ENCODE data around the gene ADCY3. TPM values are rescaled to one million over a fixed set of nuclear protein-coding genes. Genes with fewer than 3 reads are reported as not detected.

The ADCY3 gene
- total and polyA plus RNA-seq, 2 experiments from 2014 or later: 13.8 to 15.0 TPM

DNA sequence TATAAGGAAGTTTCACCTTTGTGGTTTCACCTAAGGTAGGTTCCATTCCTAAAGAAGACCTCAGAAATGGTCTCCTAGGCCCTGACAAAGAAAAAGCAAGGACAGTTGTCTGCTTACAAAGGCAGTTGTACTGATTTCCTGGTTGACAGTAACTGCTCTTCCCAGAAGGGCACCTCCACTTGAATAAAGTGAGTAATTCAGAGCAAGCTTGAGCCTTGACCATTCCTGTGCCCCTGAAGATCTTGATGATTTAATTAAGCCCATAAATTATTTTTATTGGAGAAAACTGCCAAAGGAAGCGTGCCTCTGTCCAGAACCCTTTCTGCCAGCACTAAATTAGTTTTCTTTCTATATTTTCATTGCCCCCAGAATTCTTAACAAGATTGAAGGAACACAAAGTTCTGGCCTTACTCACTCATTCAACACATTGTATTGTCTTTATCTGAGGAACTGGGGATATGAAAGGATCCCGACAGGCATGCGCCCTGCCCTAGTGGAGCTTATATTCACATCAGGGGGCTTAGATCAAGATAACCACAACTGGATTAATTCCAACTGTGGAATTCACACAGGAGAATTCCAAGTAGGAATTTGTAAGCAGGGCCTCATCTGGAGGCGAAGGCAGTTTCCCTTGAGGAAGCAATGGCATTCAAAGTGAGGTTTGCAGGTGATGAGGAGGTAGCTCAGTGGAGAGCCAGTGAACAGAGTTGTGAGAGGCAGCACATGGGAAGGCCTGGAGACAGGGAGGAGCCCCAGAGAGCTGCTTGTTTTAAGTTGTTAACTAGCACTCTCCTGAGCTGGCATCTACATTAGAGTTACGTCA, 148.1 kb downstream of the ADCY3 start:
- Histone ChIP-seq H3K4me1 (ENCODE audit: insufficient read depth) (no peaks in the 10 kb centered on the region), H3K9me3 (ENCODE audit: low read depth) (no peaks in the 10 kb centered on the region), H4K20me1 (ENCODE audit: insufficient read depth, poor library complexity, severe bottlenecking) (no peaks in the 10 kb centered on the region), H3K9me2 (replicated peaks; ENCODE audit: insufficient read depth) (no peaks in the 10 kb centered on the region), H3K4me2 (no peak overlapping the region), H3K79me2 (no peaks in the 10 kb centered on the region), H3K27ac (no peak overlapping the region), H3K36me3 (replicated peaks; ENCODE audit: insufficient read depth, low read depth) (no peaks in the 10 kb centered on the region), H2AFZ (no peak overlapping the region), H3K4me3 (no peak overlapping the region), H3K27me3 (no peaks in the 10 kb centered on the region)
- WGBS (ENCODE audit: low lambda C conversion rate, missing lambda C conversion rate): 80% methylated on average over 5 of the region's 5 CpGs
- no peak for TF ChIP-seq EZH2 (IDR thresholded peaks at IDR 0.05; ENCODE audit: borderline replicate concordance)
- TF ChIP-seq, protein P1, sequence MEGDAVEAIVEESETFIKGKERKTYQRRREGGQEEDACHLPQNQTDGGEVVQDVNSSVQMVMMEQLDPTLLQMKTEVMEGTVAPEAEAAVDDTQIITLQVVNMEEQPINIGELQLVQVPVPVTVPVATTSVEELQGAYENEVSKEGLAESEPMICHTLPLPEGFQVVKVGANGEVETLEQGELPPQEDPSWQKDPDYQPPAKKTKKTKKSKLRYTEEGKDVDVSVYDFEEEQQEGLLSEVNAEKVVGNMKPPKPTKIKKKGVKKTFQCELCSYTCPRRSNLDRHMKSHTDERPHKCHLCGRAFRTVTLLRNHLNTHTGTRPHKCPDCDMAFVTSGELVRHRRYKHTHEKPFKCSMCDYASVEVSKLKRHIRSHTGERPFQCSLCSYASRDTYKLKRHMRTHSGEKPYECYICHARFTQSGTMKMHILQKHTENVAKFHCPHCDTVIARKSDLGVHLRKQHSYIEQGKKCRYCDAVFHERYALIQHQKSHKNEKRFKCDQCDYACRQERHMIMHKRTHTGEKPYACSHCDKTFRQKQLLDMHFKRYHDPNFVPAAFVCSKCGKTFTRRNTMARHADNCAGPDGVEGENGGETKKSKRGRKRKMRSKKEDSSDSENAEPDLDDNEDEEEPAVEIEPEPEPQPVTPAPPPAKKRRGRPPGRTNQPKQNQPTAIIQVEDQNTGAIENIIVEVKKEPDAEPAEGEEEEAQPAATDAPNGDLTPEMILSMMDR (IDR thresholded peaks at IDR 0.05; ENCODE audit: poor library complexity): no peak
- no peak for TF ChIP-seq EZH2phosphoT487 (IDR thresholded peaks at IDR 0.05; ENCODE audit: low read depth, severe bottlenecking, unreplicated experiment)
- DNase-seq (ENCODE audit: low spot score): no peak

DNA sequence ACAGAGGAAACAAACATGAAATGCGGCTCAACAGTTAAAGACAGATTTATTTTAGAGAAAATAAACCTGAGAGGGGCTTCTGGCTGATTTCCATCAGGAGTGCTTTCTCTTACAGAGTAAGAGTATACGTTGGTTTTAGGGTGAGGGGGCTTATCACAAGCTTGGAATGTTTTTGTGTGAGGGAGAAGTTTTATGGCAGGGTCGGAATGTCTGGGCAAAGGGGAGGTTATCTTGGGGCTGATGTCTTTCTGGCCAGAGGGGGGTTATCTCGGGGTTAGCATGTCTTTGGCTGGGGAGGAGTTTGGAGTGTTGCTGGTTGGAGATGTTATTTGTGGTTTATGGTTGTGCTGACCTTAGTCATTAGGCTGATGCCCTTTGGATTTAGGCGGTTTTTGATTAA, 149.0 kb downstream of the ADCY3 start:
- Histone ChIP-seq H3K9me2 (replicated peaks; ENCODE audit: insufficient read depth) (no peaks in the 10 kb centered on the region), H4K20me1 (ENCODE audit: insufficient read depth, poor library complexity, severe bottlenecking) (no peaks in the 10 kb centered on the region), H2AFZ (no peak overlapping the region), H3K36me3 (replicated peaks; ENCODE audit: insufficient read depth, low read depth) (no peaks in the 10 kb centered on the region), H3K4me3 (no peak overlapping the region), H3K4me1 (ENCODE audit: insufficient read depth) (no peaks in the 10 kb centered on the region), H3K4me2 (no peak overlapping the region), H3K27me3 (no peaks in the 10 kb centered on the region), H3K79me2 (no peaks in the 10 kb centered on the region), H3K9me3 (ENCODE audit: low read depth) (no peaks in the 10 kb centered on the region), H3K27ac (peak overlapping the region; percentile 29)
- DNase-seq (ENCODE audit: low spot score): no peak
- WGBS (ENCODE audit: low lambda C conversion rate, missing lambda C conversion rate): 47% methylated on average over 5 of the region's 5 CpGs
- TF ChIP-seq EZH2phosphoT487 (IDR thresholded peaks at IDR 0.05; ENCODE audit: low read depth, severe bottlenecking, unreplicated experiment) (no peak), EZH2 (IDR thresholded peaks at IDR 0.05; ENCODE audit: borderline replicate concordance) (no peak)
- TF ChIP-seq, protein P1 (IDR thresholded peaks at IDR 0.05; ENCODE audit: poor library complexity): no peak

Small RNA genes lying within 50 kb of the gene (small RNA-seq; reads per million reads assigned to genes)
- gene AC013267.1 (not detected), gene RF00016 (not detected)

Other genes with a start within 250 kb of the ADCY3 start
- gene PTRHD1, start 126.8 kb downstream of the ADCY3 start, total RNA-seq: 40.5 and 47.8 TPM in 2 replicates
- gene PTRHD1, start 126.8 kb downstream of the ADCY3 start, polyA plus RNA-seq: 61.1 and 63.6 TPM in 2 replicates
- gene CENPO, start 126.8 kb downstream of the ADCY3 start, total RNA-seq: 8.2 and 14.6 TPM in 2 replicates
- gene CENPO, start 126.8 kb downstream of the ADCY3 start, polyA plus RNA-seq: 5.1 and 9.7 TPM in 2 replicates
- gene DNAJC27, start 51.7 kb upstream of the ADCY3 start, total RNA-seq: 4.4 and 6.9 TPM in 2 replicates
- gene DNAJC27, start 51.7 kb upstream of the ADCY3 start, polyA plus RNA-seq: 4.3 and 6.6 TPM in 2 replicates
- 2.0 and 2.7 TPM in 2 replicates for gene EFR3B, start 121.8 kb upstream of the ADCY3 start, total RNA-seq
- 1.1 and 1.6 TPM in 2 replicates for gene EFR3B, start 121.8 kb upstream of the ADCY3 start, polyA plus RNA-seq
- 3.5 and 6.0 TPM in 2 replicates for gene POMC, start 248.3 kb upstream of the ADCY3 start, total RNA-seq
- 4.4 and 5.6 TPM in 2 replicates for gene POMC, start 248.3 kb upstream of the ADCY3 start, polyA plus RNA-seq